AG10803 (cell line): ENCODE results near the gene FYN.
A peak's percentile ranks its signal among the peaks of the same experiment; 100 is the strongest.
"Not testable (repeated sequence)": the region's sequence is repeated elsewhere in the genome, so short reads cannot be mapped to it uniquely, and the experiment has no call there.

Experiments used
- DNase-seq: peaks from one replicate; pipeline ENCODE4 v3.0.0; 2010; ENCODE audit warnings: low read depth
- H3K4me3 ChIP-seq: 2 replicates; pipeline ENCODE4 v1.5.1; 2011; ENCODE audit warnings: mild to moderate bottlenecking, low read length, control low read depth
- CTCF ChIP-seq: conservative IDR thresholded peaks from 2 replicates; pipeline ENCODE4 v1.5.1; 2011; ENCODE audit warnings: mild to moderate bottlenecking, low read length, control low read depth, inconsistent platforms

FYN gene

GRCh38 chr6:111914617-111915016 is 41.4 kb upstream of the FYN start:
- TF ChIP-seq CTCF: no peak
- no peak overlapping the region for H3K4me3 ChIP-seq
- no peak for DNase-seq

GRCh38 chr6:111912904-111913303 is 39.7 kb upstream of the FYN start:
- no peak for TF ChIP-seq CTCF
- DNase-seq: no peak
- no peak overlapping the region for H3K4me3 ChIP-seq

GRCh38 chr6:111911428-111911827 is 38.2 kb upstream of the FYN start:
- no peak for TF ChIP-seq CTCF
- H3K4me3 ChIP-seq: no peak overlapping the region
- no peak for DNase-seq

GRCh38 chr6:111909238-111909637 is 36.0 kb upstream of the FYN start:
- no peak for TF ChIP-seq CTCF
- no peak overlapping the region for H3K4me3 ChIP-seq
- no peak for DNase-seq

- H3K4me3 ChIP-seq, DNase-seq: not testable (repeated sequence)
Observed at GRCh38 chr6:111908365-111908764, 35.1 kb upstream of the FYN start.

- TF ChIP-seq CTCF: no peak
- DNase-seq: no peak
- H3K4me3 ChIP-seq: no peak overlapping the region
Observed at GRCh38 chr6:111900735-111901134, 27.5 kb upstream of the FYN start.

- DNase-seq: peak; percentile 6
- no peak for TF ChIP-seq CTCF
- H3K4me3 ChIP-seq: no peak overlapping the region
Observed at GRCh38 chr6:111899531-111899930, 26.3 kb upstream of the FYN start.

GRCh38 chr6:111898452-111898851 is 25.2 kb upstream of the FYN start:
- no peak for DNase-seq
- no peak overlapping the region for H3K4me3 ChIP-seq
- no peak for TF ChIP-seq CTCF
